PC-9 (cell line): Measurements from ENCODE around the gene SGCD. TPM values are rescaled to one million over a fixed set of nuclear protein-coding genes. Genes with fewer than 3 reads are reported as not detected.

Source experiments
- BruUV-seq: library from RNA; stranded (reverse); fragments of 400-500 nt; replicated peaks from 2 replicates; lab custom pipeline; 2021; lab: Mats Ljungman, UMichigan
- CTCF ChIA-PET: fragments of 300-600 bp; sonication (Branson Sonifier 250); formaldehyde crosslinking; loops from one replicate; lab custom pipeline; 2022; ENCODE audit warnings: antibody characterized with exemption; lab: Charles Lee
- POLR2A ChIA-PET: fragments of 300-600 bp; sonication (Branson Sonifier 250); formaldehyde crosslinking; loops from one replicate; lab custom pipeline; 2022; ENCODE audit warnings: antibody characterized with exemption; ENCODE audit not compliant: unreplicated experiment; lab: Charles Lee
- DNase-seq, 2 experiments: peaks; one replicate each; pipeline versions ENCODE4 v3.0.0 to v3.0.0-alpha.2; 2015 to 2022; ENCODE audit warnings: mixed read lengths in 1 of 2
- H2AFZ ChIP-seq: fragments of 200-600 bp; sonication (generic); 2 replicates; pipeline ENCODE4 v1.8.1; 2017; ENCODE audit warnings: antibody characterized with exemption
- H3F3A ChIP-seq: fragments of 200-600 bp; sonication (generic); 2 replicates; pipeline ENCODE4 v1.8.1; 2017; ENCODE audit warnings: antibody characterized with exemption, mild to moderate bottlenecking, low read depth; ENCODE audit not compliant: insufficient read depth
- H3K27ac ChIP-seq: fragments of 200-600 bp; sonication (generic); 2 replicates; pipeline ENCODE4 v1.6.1; 2016; ENCODE audit warnings: mixed run types
- H3K27me3 ChIP-seq: fragments of 200-600 bp; sonication (generic); 2 replicates; pipeline ENCODE4 v1.6.1; 2016; ENCODE audit warnings: low read depth, mixed run types; ENCODE audit not compliant: insufficient read depth
- H3K36me3 ChIP-seq: fragments of 200-600 bp; sonication (generic); 2 replicates; pipeline ENCODE4 v1.6.1; 2016; ENCODE audit warnings: low read depth, mixed run types
- H3K4me1 ChIP-seq: fragments of 200-600 bp; sonication (generic); replicated peaks from 2 replicates; pipeline ENCODE4 v1.6.1; 2016; ENCODE audit warnings: mixed run types; ENCODE audit not compliant: insufficient read depth
- H3K4me2 ChIP-seq: fragments of 200-600 bp; sonication (generic); 2 replicates; pipeline ENCODE4 v1.6.1; 2017; ENCODE audit warnings: mixed run types
- H3K4me3 ChIP-seq: fragments of 200-600 bp; sonication (generic); 2 replicates; pipeline ENCODE4 v1.6.1; 2016; ENCODE audit warnings: mixed run types
- H3K79me2 ChIP-seq: fragments of 200-600 bp; sonication (generic); 2 replicates; pipeline ENCODE4 v1.6.1; 2017; ENCODE audit warnings: low read depth, mixed run types
- H3K9me2 ChIP-seq: fragments of 200-600 bp; sonication (generic); 2 replicates; pipeline ENCODE4 v1.8.1; 2017; ENCODE audit warnings: mild to moderate bottlenecking; ENCODE audit not compliant: insufficient read depth
- H3K9me3 ChIP-seq: fragments of 200-600 bp; sonication (generic); 2 replicates; pipeline ENCODE4 v1.8.1; 2016; ENCODE audit warnings: low read depth; ENCODE audit not compliant: insufficient read depth
- H4K20me1 ChIP-seq: fragments of 200-600 bp; sonication (generic); 2 replicates; pipeline ENCODE4 v1.8.1; 2017; ENCODE audit not compliant: insufficient read depth
- EZH2 ChIP-seq: fragments of 200-600 bp; sonication (generic); IDR thresholded peaks from 2 replicates; pipeline ENCODE4 v1.8.0; 2017; ENCODE audit warnings: antibody characterized with exemption, low read depth
- intact Hi-C: fragments of 100-400 bp; cut with micrococcal nuclease; formaldehyde crosslinking; loops from one replicate; pipeline ENCODE4 v1.10.0; 2022; ENCODE audit not compliant: unreplicated experiment
- total RNA-seq: library from RNA; stranded (reverse); gene quantifications from 2 replicates; pipeline ENCODE4 v1.2.3, GENCODE V29; 2021
- TF ChIP-seq, protein P1 (sequence below): fragments of 200-600 bp; sonication (generic); conservative IDR thresholded peaks from 2 replicates; pipeline ENCODE4 v1.6.1; 2017; ENCODE audit warnings: mixed run types, antibody characterized with exemption, mild to moderate bottlenecking, moderate library complexity

The SGCD gene
- total RNA-seq, 1 experiment from 2014 or later: not detected

GRCh38 chr5:156758011-156758791 is 431.2 kb downstream of the SGCD start:
- no peaks in the 10 kb centered on the region for H3K9me3 ChIP-seq
- H2AFZ ChIP-seq: no peak overlapping the region
- no peak overlapping the region for H3K4me2 ChIP-seq
- no peak overlapping the region for H3K4me3 ChIP-seq
- ChIA-PET POLR2A (no interaction called here), CTCF (no interaction called here)
- H3K36me3 ChIP-seq: no peaks in the 10 kb centered on the region
- H3K27ac ChIP-seq: no peak overlapping the region
- no peaks in the 10 kb centered on the region for H3K4me1 ChIP-seq
- TF ChIP-seq EZH2: no peak
- TF ChIP-seq, protein P1, sequence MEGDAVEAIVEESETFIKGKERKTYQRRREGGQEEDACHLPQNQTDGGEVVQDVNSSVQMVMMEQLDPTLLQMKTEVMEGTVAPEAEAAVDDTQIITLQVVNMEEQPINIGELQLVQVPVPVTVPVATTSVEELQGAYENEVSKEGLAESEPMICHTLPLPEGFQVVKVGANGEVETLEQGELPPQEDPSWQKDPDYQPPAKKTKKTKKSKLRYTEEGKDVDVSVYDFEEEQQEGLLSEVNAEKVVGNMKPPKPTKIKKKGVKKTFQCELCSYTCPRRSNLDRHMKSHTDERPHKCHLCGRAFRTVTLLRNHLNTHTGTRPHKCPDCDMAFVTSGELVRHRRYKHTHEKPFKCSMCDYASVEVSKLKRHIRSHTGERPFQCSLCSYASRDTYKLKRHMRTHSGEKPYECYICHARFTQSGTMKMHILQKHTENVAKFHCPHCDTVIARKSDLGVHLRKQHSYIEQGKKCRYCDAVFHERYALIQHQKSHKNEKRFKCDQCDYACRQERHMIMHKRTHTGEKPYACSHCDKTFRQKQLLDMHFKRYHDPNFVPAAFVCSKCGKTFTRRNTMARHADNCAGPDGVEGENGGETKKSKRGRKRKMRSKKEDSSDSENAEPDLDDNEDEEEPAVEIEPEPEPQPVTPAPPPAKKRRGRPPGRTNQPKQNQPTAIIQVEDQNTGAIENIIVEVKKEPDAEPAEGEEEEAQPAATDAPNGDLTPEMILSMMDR: no peak
- H3K27me3 ChIP-seq: no peaks in the 10 kb centered on the region
- BruUV-seq: no TSS peak
- no peaks in the 10 kb centered on the region for H3K79me2 ChIP-seq
- H3K9me2 ChIP-seq: no peaks in the 10 kb centered on the region
- no peak for DNase-seq
- H3F3A ChIP-seq: no peaks in the 10 kb centered on the region
- H4K20me1 ChIP-seq: no peaks in the 10 kb centered on the region
- intact Hi-C loops: no loop called here

- Histone ChIP-seq H2AFZ (no peak overlapping the region), H3K36me3 (no peaks in the 10 kb centered on the region), H3F3A (no peaks in the 10 kb centered on the region), H3K9me2 (no peaks in the 10 kb centered on the region), H3K4me3 (no peak overlapping the region), H3K9me3 (no peaks in the 10 kb centered on the region), H3K27me3 (no peaks in the 10 kb centered on the region), H3K79me2 (no peaks in the 10 kb centered on the region), H3K27ac (no peak overlapping the region), H3K4me2 (no peak overlapping the region), H4K20me1 (no peaks in the 10 kb centered on the region), H3K4me1 (no peaks in the 10 kb centered on the region)
- CTCF ChIA-PET: no interaction called here
- DNase-seq: no peak
- TF ChIP-seq EZH2: no peak
- TF ChIP-seq, protein P1: no peak
- intact Hi-C loops: no loop called here
- BruUV-seq: no TSS peak
- POLR2A ChIA-PET: no interaction called here
Measured at GRCh38 chr5:156759156-156759555, 432.2 kb downstream of the SGCD start.

GRCh38 chr5:156762771-156763170 is 435.8 kb downstream of the SGCD start:
- POLR2A ChIA-PET: no interaction called here
- H3K4me2 ChIP-seq: no peak overlapping the region
- intact Hi-C loops: no loop called here
- H3K27ac ChIP-seq: no peak overlapping the region
- no peak for TF ChIP-seq EZH2
- TF ChIP-seq, protein P1: no peak
- no peaks in the 10 kb centered on the region for H3K79me2 ChIP-seq
- no peak overlapping the region for H3K4me3 ChIP-seq
- no peaks in the 10 kb centered on the region for H3K9me3 ChIP-seq
- DNase-seq: no peak
- H4K20me1 ChIP-seq: no peaks in the 10 kb centered on the region
- H3K9me2 ChIP-seq: no peaks in the 10 kb centered on the region
- H3K36me3 ChIP-seq: no peaks in the 10 kb centered on the region
- H3F3A ChIP-seq: no peaks in the 10 kb centered on the region
- no peaks in the 10 kb centered on the region for H3K4me1 ChIP-seq
- BruUV-seq: no TSS peak
- H3K27me3 ChIP-seq: 0 out of 2 replicates have a peak, but pooled peaks cover 5% of the 10 kb centered on the region
- no peak overlapping the region for H2AFZ ChIP-seq
- CTCF ChIA-PET: no interaction called here
